Activated naive CD8-positive, alpha-beta T cell treated with anti-CD3 and anti-CD28 coated beads, Interleukin-2, amount 10 ng/mL, durations not matched to agents 7 days and 5 days (primary cell): ENCODE measurements around the gene CDNF. TPM values are rescaled to one million over a fixed set of nuclear protein-coding genes. Genes with fewer than 3 reads are reported as not detected.
"Not testable (repeated sequence)": the region's sequence is repeated elsewhere in the genome, so short reads cannot be mapped to it uniquely, and the experiment has no call there.

ENCODE experiments used
- ATAC-seq: fragments of 150-1000 bp; cut with Tn5 transposase; one replicate; pipeline ENCODE4 v1.10.0; 2021; ENCODE audit warnings: low read depth, moderate library complexity
- POLR2A ChIA-PET: fragments of 350-600 bp; sonication (Branson Sonifier 250); formaldehyde crosslinking; loops from one replicate; lab custom pipeline; 2021; ENCODE audit warnings: antibody characterized with exemption; lab: Charles Lee
- DNase-seq: peaks from one replicate; pipeline ENCODE4 v3.0.0; 2021
- H3K27ac Mint-ChIP-seq: one replicate; pipeline ENCODE4 v1.8.0; 2022; ENCODE audit warnings: mild to moderate bottlenecking, mixed read lengths
- H3K27me3 Mint-ChIP-seq: one replicate; pipeline ENCODE4 v1.8.0; 2022; ENCODE audit warnings: mild to moderate bottlenecking, moderate library complexity, mixed read lengths
- H3K36me3 Mint-ChIP-seq: one replicate; pipeline ENCODE4 v1.8.0; 2021; ENCODE audit warnings: mild to moderate bottlenecking, mixed read lengths
- H3K4me1 Mint-ChIP-seq: one replicate; pipeline ENCODE4 v1.8.0; 2021; ENCODE audit warnings: mixed read lengths
- H3K4me3 Mint-ChIP-seq: one replicate; pipeline ENCODE4 v1.8.0; 2022; ENCODE audit warnings: mild to moderate bottlenecking, moderate library complexity, mixed read lengths
- H3K9me3 Mint-ChIP-seq: one replicate; pipeline ENCODE4 v1.8.0; 2021; ENCODE audit warnings: mixed read lengths
- total RNA-seq, 2 experiments: library from RNA; stranded (reverse); gene quantifications; one replicate each; pipeline ENCODE4 v1.2.3, GENCODE V29; 2021

The CDNF gene
- total RNA-seq, 2 experiments from 2014 or later = 0.82 to 1.0 TPM

GRCh38 chr10:14833106-14833505 is 4.7 kb downstream of the CDNF start:
- H3K9me3 Mint-ChIP-seq = no peaks in the 10 kb centered on the region
- POLR2A ChIA-PET = no interaction called here
- no peaks in the 10 kb centered on the region for H3K36me3 Mint-ChIP-seq
- no peak overlapping the region for H3K27ac Mint-ChIP-seq
- peaks cover 10% of the 10 kb centered on the region for H3K4me1 Mint-ChIP-seq
- no peak for ATAC-seq
- H3K4me3 Mint-ChIP-seq = no peak overlapping the region
- DNase-seq = no peak
- no peaks in the 10 kb centered on the region for H3K27me3 Mint-ChIP-seq

- POLR2A ChIA-PET = no interaction called here
- Mint-ChIP-seq H3K27me3 (no peaks in the 10 kb centered on the region), H3K27ac (no peak overlapping the region), H3K9me3 (no peaks in the 10 kb centered on the region), H3K36me3 (no peaks in the 10 kb centered on the region), H3K4me1 (no peaks in the 10 kb centered on the region), H3K4me3 (no peak overlapping the region)
- ATAC-seq (no peak), DNase-seq (no peak)
Measured at GRCh38 chr10:14826076-14826829, 11.6 kb downstream of the CDNF start.

- Mint-ChIP-seq H3K36me3 (no peaks in the 10 kb centered on the region), H3K4me3 (no peak overlapping the region), H3K9me3 (no peaks in the 10 kb centered on the region), H3K4me1 (peaks cover 3% of the 10 kb centered on the region), H3K27ac (no peak overlapping the region), H3K27me3 (no peaks in the 10 kb centered on the region)
- ATAC-seq (no peak), DNase-seq (no peak)
- POLR2A ChIA-PET = no interaction called here
Measured at GRCh38 chr10:14823966-14824365, 13.9 kb downstream of the CDNF start.

- H3K36me3 Mint-ChIP-seq = no peaks in the 10 kb centered on the region
- no peak overlapping the region for H3K27ac Mint-ChIP-seq
- ATAC-seq (no peak), DNase-seq (no peak)
- no peak overlapping the region for H3K4me3 Mint-ChIP-seq
- peaks cover 3% of the 10 kb centered on the region for H3K4me1 Mint-ChIP-seq
- H3K9me3 Mint-ChIP-seq = no peaks in the 10 kb centered on the region
- H3K27me3 Mint-ChIP-seq = no peaks in the 10 kb centered on the region
- POLR2A ChIA-PET = no interaction called here
Measured at GRCh38 chr10:14822879-14823755, 14.7 kb downstream of the CDNF start.

- ATAC-seq (no peak), DNase-seq (no peak)
- Mint-ChIP-seq H3K4me1 (peaks cover 3% of the 10 kb centered on the region), H3K9me3 (no peaks in the 10 kb centered on the region), H3K27me3 (no peaks in the 10 kb centered on the region), H3K27ac (no peak overlapping the region), H3K36me3 (no peaks in the 10 kb centered on the region), H3K4me3 (no peak overlapping the region)
- POLR2A ChIA-PET = no interaction called here
Measured at GRCh38 chr10:14821635-14822375, 16.0 kb downstream of the CDNF start.

GRCh38 chr10:14820775-14821154 is 17.1 kb downstream of the CDNF start:
- Mint-ChIP-seq H3K4me3 (no peak overlapping the region), H3K36me3 (no peaks in the 10 kb centered on the region), H3K27me3 (no peaks in the 10 kb centered on the region), H3K4me1 (peaks cover 3% of the 10 kb centered on the region), H3K9me3 (no peaks in the 10 kb centered on the region), H3K27ac (no peak overlapping the region)
- POLR2A ChIA-PET = no interaction called here
- no peak for DNase-seq
- no peak for ATAC-seq

- Mint-ChIP-seq H3K36me3 (no peaks in the 10 kb centered on the region), H3K4me3 (no peak overlapping the region), H3K27me3 (no peaks in the 10 kb centered on the region), H3K4me1 (peaks cover 3% of the 10 kb centered on the region), H3K9me3 (no peaks in the 10 kb centered on the region), H3K27ac (no peak overlapping the region)
- no peak for DNase-seq
- ATAC-seq = no peak
- POLR2A ChIA-PET = interaction anchor here (0.9 kb wide), 1 partner anchor 17 kb away, joined by 3 read pairs; no protein-coding TSS in a partner anchor
Measured at GRCh38 chr10:14820010-14820774, 17.6 kb downstream of the CDNF start.

GRCh38 chr10:14816717-14817116 is 21.1 kb downstream of the CDNF start:
- ATAC-seq, H3K27ac Mint-ChIP-seq, DNase-seq, H3K36me3 Mint-ChIP-seq, H3K9me3 Mint-ChIP-seq, H3K27me3 Mint-ChIP-seq, H3K4me3 Mint-ChIP-seq, POLR2A ChIA-PET: not testable (repeated sequence)
- H3K4me1 Mint-ChIP-seq = peaks cover 12% of the 10 kb centered on the region

GRCh38 chr10:14815681-14816080 is 22.2 kb downstream of the CDNF start:
- Mint-ChIP-seq H3K36me3 (no peaks in the 10 kb centered on the region), H3K4me1 (peaks cover 9% of the 10 kb centered on the region), H3K27ac (no peak overlapping the region), H3K4me3 (no peak overlapping the region), H3K27me3 (peaks cover 4% of the 10 kb centered on the region), H3K9me3 (peaks cover 1% of the 10 kb centered on the region)
- ATAC-seq (no peak), DNase-seq (no peak)
- POLR2A ChIA-PET = no interaction called here

- Mint-ChIP-seq H3K27me3 (peaks cover 5% of the 10 kb centered on the region), H3K36me3 (no peaks in the 10 kb centered on the region), H3K4me3 (peak overlapping the region; percentile 64), H3K27ac (peak overlapping the region; percentile 57), H3K9me3 (peaks cover 1% of the 10 kb centered on the region), H3K4me1 (peaks cover 11% of the 10 kb centered on the region)
- ATAC-seq = no peak
- no peak for DNase-seq
- POLR2A ChIA-PET = no interaction called here
Measured at GRCh38 chr10:14812271-14812670, 25.6 kb downstream of the CDNF start.

GRCh38 chr10:14810969-14811953 is 26.6 kb downstream of the CDNF start:
- H3K4me1 Mint-ChIP-seq = peaks cover 11% of the 10 kb centered on the region
- DNase-seq = no peak
- ATAC-seq = no peak
- H3K27me3 Mint-ChIP-seq = peaks cover 5% of the 10 kb centered on the region
- POLR2A ChIA-PET = interaction anchor here (1.0 kb wide), 1 partner anchor 142 kb away, joined by 3 read pairs; no protein-coding TSS in a partner anchor
- no peak overlapping the region for H3K27ac Mint-ChIP-seq
- no peaks in the 10 kb centered on the region for H3K36me3 Mint-ChIP-seq
- no peak overlapping the region for H3K4me3 Mint-ChIP-seq
- peaks cover 1% of the 10 kb centered on the region for H3K9me3 Mint-ChIP-seq

- ATAC-seq (no peak), DNase-seq (no peak)
- Mint-ChIP-seq H3K9me3 (no peaks in the 10 kb centered on the region), H3K27ac (no peak overlapping the region), H3K36me3 (no peaks in the 10 kb centered on the region), H3K4me1 (peaks cover 2% of the 10 kb centered on the region), H3K4me3 (no peak overlapping the region), H3K27me3 (peaks cover 11% of the 10 kb centered on the region)
- POLR2A ChIA-PET = no interaction called here
Measured at GRCh38 chr10:14806318-14806717, 31.5 kb downstream of the CDNF start.
